Gastrocnemius medialis (tissue), 4 donors: ENCODE results near the gene AMACR. TPM values are rescaled to one million over a fixed set of nuclear protein-coding genes. Genes with fewer than 3 reads are reported as not detected.
"Not testable (repeated sequence)": the region's sequence is repeated elsewhere in the genome, so short reads cannot be mapped to it uniquely, and the experiment has no call there.

Source experiments
- ATAC-seq, 2 donors: fragments of 150-250 bp; one replicate each; pipeline ENCODE4 v1.9.1; 2016
- DNase-seq, 2 donors: peaks; one replicate each; pipeline ENCODE4 v3.0.0-alpha.2; 2019
- H3K27ac ChIP-seq, 4 donors: fragments of 200-600 bp; sonication (generic); 1 replicate in 1 of 4; 2 replicates in 3 of 4; pipeline ENCODE4 v1.5.1; 2016 to 2018; ENCODE audit warnings: mild to moderate bottlenecking in 2 of 4, moderate library complexity in 1 of 4
- H3K27me3 ChIP-seq, 3 donors: fragments of 200-600 bp; sonication (generic) in 2 of 3; 1 replicate in 1 of 3; 2 replicates in 2 of 3; pipeline versions ENCODE4 v1.5.1 to v1.6.0; 2016 to 2019; ENCODE audit warnings: mild to moderate bottlenecking in 1 of 3, moderate library complexity in 1 of 3
- H3K36me3 ChIP-seq, 2 donors: fragments of 200-600 bp; sonication (generic) in 1 of 2; one replicate each; pipeline ENCODE4 v1.5.1; 2017 to 2018
- H3K4me1 ChIP-seq, 2 donors: fragments of 200-600 bp; sonication (generic) in 1 of 2; one replicate each; pipeline ENCODE4 v1.5.1; 2016 to 2017; ENCODE audit warnings: mild to moderate bottlenecking in 2 of 2
- H3K4me3 ChIP-seq, 4 donors: fragments of 200-600 bp; sonication (generic) in 3 of 4; 1 replicate in 1 of 4; 2 replicates in 3 of 4; pipeline ENCODE4 v1.5.1; 2016 to 2019; ENCODE audit warnings: mild to moderate bottlenecking in 2 of 4
- H3K9me3 ChIP-seq, 3 donors: fragments of 200-600 bp; sonication (generic) in 2 of 3; 1 replicate in 1 of 3; 2 replicates in 2 of 3; pipeline ENCODE4 v1.5.1; 2016 to 2019
- POLR2A ChIP-seq, 2 donors: fragments of 450-650 bp; IDR thresholded peaks; one replicate each; pipeline ENCODE4 v1.6.1; 2017; ENCODE audit warnings: antibody characterized with exemption in 2 of 2, mild to moderate bottlenecking in 2 of 2, moderate library complexity in 2 of 2
- in situ Hi-C, 4 donors: fragments of 200-750 bp; cut with MboI; loops; one replicate each; pipeline versions ENCODE4 v1.15.0 to v1.8.0; 2017; ENCODE audit warnings: low sequenced_read_pairs in 4 of 4
- intact Hi-C: fragments of 100-400 bp; cut with DNase I; formaldehyde crosslinking; loops from one replicate; pipeline ENCODE4 v1.15.1; 2023; ENCODE audit warnings: low total_unique reads
- total RNA-seq, 4 donors: library from RNA; depleted of rRNA; stranded (reverse); fragments of >200 nt; gene quantifications; one replicate each; pipeline versions ENCODE4 v1.1.0 to v1.2.3, GENCODE V29; 2016
- TF ChIP-seq, protein P1 (sequence below), 5 experiments: fragments of 450-650 bp in 3 of 5; fragments of 200-600 bp in 2 of 5; sonication (generic) in 2 of 5; IDR thresholded peaks in 4 of 5; conservative IDR thresholded peaks in 1 of 5; 1 replicate in 4 of 5; 2 replicates in 1 of 5; pipeline ENCODE4 v1.5.1; 2016 to 2019; ENCODE audit warnings: antibody characterized with exemption in 5 of 5, mild to moderate bottlenecking in 3 of 5, moderate library complexity in 3 of 5

AMACR gene
- total RNA-seq, 4 donors from 2014 or later: 2.5 to 15.3 (median 3.1) TPM

DNA sequence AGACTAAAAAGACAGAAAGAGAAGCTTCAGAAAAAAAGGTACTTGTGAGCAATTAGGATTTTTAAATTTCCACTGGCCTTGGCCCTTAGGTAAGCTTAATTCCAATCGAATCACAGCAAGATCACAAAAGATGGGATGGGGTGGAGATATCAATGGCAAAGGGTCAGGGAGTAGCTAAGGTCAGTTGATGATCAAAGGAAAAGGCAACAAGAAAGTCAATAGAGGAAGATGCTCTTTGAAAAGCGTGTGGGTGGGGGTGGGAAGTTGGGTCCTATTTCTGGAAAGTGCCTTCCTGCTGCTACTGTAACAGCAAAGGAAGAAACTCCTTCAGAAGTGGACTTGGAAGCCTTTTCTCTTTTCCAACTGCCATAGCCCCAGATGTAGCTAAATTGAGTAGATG, 27.9 kb upstream of the AMACR start:
- Histone ChIP-seq H3K27ac (no peak overlapping the region), H3K9me3 (no peaks in the 10 kb centered on the region), H3K27me3 (no peaks in the 10 kb centered on the region), H3K4me3 (no peak overlapping the region), H3K4me1 (no peaks in the 10 kb centered on the region), H3K36me3 (peaks cover 0 to 9% of the 10 kb centered on the region in 2 donors)
- DNase-seq (no peak), ATAC-seq (no peak)
- intact Hi-C loops: no loop called here
- TF ChIP-seq POLR2A (IDR thresholded peaks at IDR 0.05): no peak
- TF ChIP-seq, protein P1, sequence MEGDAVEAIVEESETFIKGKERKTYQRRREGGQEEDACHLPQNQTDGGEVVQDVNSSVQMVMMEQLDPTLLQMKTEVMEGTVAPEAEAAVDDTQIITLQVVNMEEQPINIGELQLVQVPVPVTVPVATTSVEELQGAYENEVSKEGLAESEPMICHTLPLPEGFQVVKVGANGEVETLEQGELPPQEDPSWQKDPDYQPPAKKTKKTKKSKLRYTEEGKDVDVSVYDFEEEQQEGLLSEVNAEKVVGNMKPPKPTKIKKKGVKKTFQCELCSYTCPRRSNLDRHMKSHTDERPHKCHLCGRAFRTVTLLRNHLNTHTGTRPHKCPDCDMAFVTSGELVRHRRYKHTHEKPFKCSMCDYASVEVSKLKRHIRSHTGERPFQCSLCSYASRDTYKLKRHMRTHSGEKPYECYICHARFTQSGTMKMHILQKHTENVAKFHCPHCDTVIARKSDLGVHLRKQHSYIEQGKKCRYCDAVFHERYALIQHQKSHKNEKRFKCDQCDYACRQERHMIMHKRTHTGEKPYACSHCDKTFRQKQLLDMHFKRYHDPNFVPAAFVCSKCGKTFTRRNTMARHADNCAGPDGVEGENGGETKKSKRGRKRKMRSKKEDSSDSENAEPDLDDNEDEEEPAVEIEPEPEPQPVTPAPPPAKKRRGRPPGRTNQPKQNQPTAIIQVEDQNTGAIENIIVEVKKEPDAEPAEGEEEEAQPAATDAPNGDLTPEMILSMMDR (IDR thresholded peaks at IDR 0.05 in 4 of 5, conservative IDR thresholded peaks at IDR 0.05 in 1 of 5): no peak
- in situ Hi-C loops: no loop called here

DNA sequence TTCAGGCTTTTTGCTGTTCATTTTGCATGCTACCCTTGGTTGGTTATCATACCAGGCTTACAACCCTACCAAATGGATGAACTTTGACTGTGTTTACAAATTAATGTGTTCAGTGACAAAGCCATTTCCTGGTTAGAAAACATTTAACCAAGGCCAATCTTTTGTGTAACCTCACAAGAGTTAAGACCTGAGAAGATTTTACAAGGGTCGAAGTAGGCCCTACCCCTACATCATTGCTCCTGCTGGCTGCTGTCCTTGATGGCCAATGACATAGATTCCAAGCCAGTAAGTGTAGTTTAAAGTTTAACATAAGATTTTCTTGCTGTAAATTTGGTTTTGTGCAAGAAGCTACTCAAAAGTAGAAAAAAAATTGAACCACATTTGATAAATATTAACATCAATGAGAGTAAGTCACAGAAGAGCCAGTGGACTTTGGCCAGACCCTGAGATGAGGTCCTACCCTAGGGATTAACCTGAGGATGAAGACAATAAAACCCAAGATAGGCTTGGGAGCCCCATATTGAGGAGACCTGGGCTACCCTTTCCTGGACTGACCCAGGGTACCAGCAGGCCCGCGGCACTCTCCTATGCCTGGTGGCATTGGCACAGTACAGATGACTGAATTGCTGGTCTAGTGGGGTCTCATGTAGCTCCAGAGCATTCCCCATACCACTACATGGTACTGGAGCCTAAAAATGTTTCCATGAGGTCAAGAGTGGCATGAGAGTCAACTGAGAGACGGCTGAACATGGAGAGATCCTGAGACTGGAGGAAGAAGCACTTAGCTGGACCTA, 26.9 kb upstream of the AMACR start:
- no peak for ATAC-seq

DNA sequence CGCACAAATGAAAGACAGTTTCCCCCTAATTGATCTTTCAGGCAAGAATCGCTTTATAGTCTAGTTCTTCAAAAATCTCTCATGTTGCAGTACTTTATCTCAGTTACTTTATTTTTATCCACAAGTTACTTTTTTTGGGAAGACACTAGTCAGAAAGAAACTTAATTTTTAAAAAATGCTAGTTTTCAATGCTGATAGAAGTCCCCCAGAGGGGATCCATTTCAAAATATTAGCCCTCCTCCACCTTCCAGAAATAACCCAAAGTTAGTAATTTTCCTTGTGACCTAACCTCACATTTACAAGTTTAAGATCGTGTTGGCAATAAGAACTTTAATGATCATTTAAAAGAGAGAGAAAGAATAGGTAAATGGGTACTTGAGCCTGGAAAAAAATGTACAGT, 24.1 kb upstream of the AMACR start:
- DNase-seq (no peak), ATAC-seq (no peak)
- H3K4me1 ChIP-seq: no peaks in the 10 kb centered on the region
- intact Hi-C loops (no loop called here), in situ Hi-C loops (no loop called here)
- peaks cover 0 to 9% of the 10 kb centered on the region in 2 donors for H3K36me3 ChIP-seq
- H3K27ac ChIP-seq: no peak overlapping the region
- TF ChIP-seq POLR2A (IDR thresholded peaks at IDR 0.05): no peak
- TF ChIP-seq, protein P1 (IDR thresholded peaks at IDR 0.05 in 4 of 5, conservative IDR thresholded peaks at IDR 0.05 in 1 of 5): no peak
- H3K9me3 ChIP-seq: no peaks in the 10 kb centered on the region
- H3K4me3 ChIP-seq: no peak overlapping the region
- H3K27me3 ChIP-seq: no peaks in the 10 kb centered on the region

More for the DNA sequence above, 26.9 kb upstream of the AMACR start:
- Histone ChIP-seq H3K4me3 (no peak overlapping the region), H3K36me3 (peaks cover 0 to 9% of the 10 kb centered on the region in 2 donors), H3K4me1 (no peaks in the 10 kb centered on the region), H3K27me3 (no peaks in the 10 kb centered on the region), H3K9me3 (no peaks in the 10 kb centered on the region), H3K27ac (no peak overlapping the region)
- no peak for TF ChIP-seq POLR2A (IDR thresholded peaks at IDR 0.05)
- TF ChIP-seq, protein P1 (IDR thresholded peaks at IDR 0.05 in 4 of 5, conservative IDR thresholded peaks at IDR 0.05 in 1 of 5): no peak
- in situ Hi-C loops: no loop called here
- intact Hi-C loops: no loop called here
- no peak for DNase-seq

DNA sequence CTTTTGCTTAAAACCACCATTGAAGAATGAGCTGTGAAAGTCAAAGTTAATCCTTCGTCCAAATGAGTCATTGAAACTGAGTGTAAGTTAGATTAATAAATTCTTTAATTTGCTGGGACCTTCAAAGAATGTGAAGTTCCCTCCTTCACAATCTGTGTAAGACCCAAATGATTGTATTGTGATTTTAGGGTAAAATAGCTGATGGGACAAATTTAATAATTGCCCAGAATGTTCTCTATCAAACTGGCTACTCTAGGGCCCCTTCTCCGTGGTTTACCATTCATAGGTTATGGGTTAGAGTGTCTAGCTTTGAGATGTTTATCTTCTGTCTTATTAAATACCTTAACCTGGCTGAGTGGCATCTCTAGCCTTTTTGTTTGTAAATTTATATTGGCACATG, 23.3 kb upstream of the AMACR start:
- ATAC-seq: no peak
- TF ChIP-seq, protein P1 (IDR thresholded peaks at IDR 0.05 in 4 of 5, conservative IDR thresholded peaks at IDR 0.05 in 1 of 5): no peak
- intact Hi-C loops: no loop called here
- H3K27ac ChIP-seq: no peak overlapping the region
- no peaks in the 10 kb centered on the region for H3K4me1 ChIP-seq
- H3K36me3 ChIP-seq: peaks cover 0 to 9% of the 10 kb centered on the region in 2 donors
- H3K27me3 ChIP-seq: no peaks in the 10 kb centered on the region
- H3K4me3 ChIP-seq: no peak overlapping the region
- no peak for DNase-seq
- in situ Hi-C loops: no loop called here
- no peaks in the 10 kb centered on the region for H3K9me3 ChIP-seq

DNA sequence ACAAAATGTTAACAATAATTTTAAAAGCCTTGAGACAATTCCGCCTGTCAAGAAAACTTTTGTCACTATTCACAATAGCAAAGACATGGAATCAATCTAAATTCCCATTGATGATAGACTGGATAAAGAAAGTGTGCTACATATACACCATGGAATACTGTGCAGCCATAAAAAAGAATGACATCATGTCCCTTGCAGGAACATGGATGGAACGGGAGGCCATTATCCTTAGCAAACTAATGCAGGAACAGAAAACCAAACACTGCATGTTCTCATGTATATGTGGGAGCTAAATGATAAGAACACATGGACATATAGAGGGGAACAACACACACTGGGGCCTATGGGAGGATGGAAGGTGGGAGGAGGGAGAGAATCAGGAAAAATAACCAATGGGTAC, 22.7 kb upstream of the AMACR start:
- H3K27me3 ChIP-seq, ATAC-seq, H3K4me1 ChIP-seq, H3K4me3 ChIP-seq, intact Hi-C loops, H3K36me3 ChIP-seq, H3K9me3 ChIP-seq, H3K27ac ChIP-seq, in situ Hi-C loops, DNase-seq: not testable (repeated sequence)
